K562 (cell line): ENCODE measurements around the gene ST6GALNAC6. TPM values are rescaled to one million over a fixed set of nuclear protein-coding genes. Genes with fewer than 3 reads are reported as not detected.

Experiments used
- BRCA1 ChIP-seq, 2 experiments: fragments of 450-650 bp in 1 of 2; sonication (generic) in 1 of 2; formaldehyde crosslinking in 1 of 2; IDR thresholded peaks; 2 replicates each; pipeline versions ENCODE4 v1.5.0 to v1.6.1; 2017 to 2020; ENCODE audit warnings: mild to moderate bottlenecking in 1 of 2, missing genetic modification reagents in 1 of 2
- DPF2 ChIP-seq: fragments of 450-650 bp; IDR thresholded peaks from 2 replicates; pipeline ENCODE4 v1.6.1; 2016
- GATAD2A ChIP-seq: fragments of 450-650 bp; IDR thresholded peaks from 2 replicates; pipeline ENCODE4 v1.6.1; 2017
- HDAC2 ChIP-seq: fragments of 450-650 bp; IDR thresholded peaks from 2 replicates; pipeline ENCODE4 v1.6.1; 2016; ENCODE audit warnings: mild to moderate bottlenecking
- MIER1 ChIP-seq: fragments of 450-650 bp; IDR thresholded peaks from 2 replicates; pipeline ENCODE4 v1.6.1; 2016; ENCODE audit warnings: antibody characterized with exemption, mild to moderate bottlenecking, low read depth
- NCOA6 ChIP-seq: fragments of 450-650 bp; IDR thresholded peaks from 2 replicates; pipeline ENCODE4 v1.6.1; 2017; ENCODE audit warnings: mild to moderate bottlenecking
- POLR3G ChIP-seq: IDR thresholded peaks from 2 replicates; pipeline ENCODE4 v1.6.1; 2011; ENCODE audit not compliant: insufficient read length, insufficient replicate concordance; ENCODE audit errors: extremely low read depth
- SIN3B ChIP-seq: fragments of 450-650 bp; IDR thresholded peaks from 2 replicates; pipeline ENCODE4 v1.6.1; 2017; ENCODE audit warnings: low read depth, mild to moderate bottlenecking, moderate library complexity
- SMARCA4 ChIP-seq: fragments of 450-650 bp; IDR thresholded peaks from 2 replicates; pipeline ENCODE4 v1.6.1; 2016
- SNRNP70 ChIP-seq: fragments of 200-400 bp; formaldehyde crosslinking; optimal IDR thresholded peaks from 2 replicates; pipeline ENCODE3; 2017; ENCODE audit warnings: low read depth, low read length
- THAP7 ChIP-seq: fragments of 250-450 bp; sonication (Bioruptor Pico); IDR thresholded peaks from 2 replicates; pipeline ENCODE4 v1.5.0; 2021
- ZBTB40 ChIP-seq, 2 experiments: fragments of 450-650 bp in 1 of 2; sonication (generic) in 1 of 2; formaldehyde crosslinking in 1 of 2; IDR thresholded peaks; 2 replicates each; pipeline versions ENCODE4 v1.7.1 to v1.9.0; 2016 to 2022; ENCODE audit warnings: inconsistent platforms in 1 of 2, mild to moderate bottlenecking in 1 of 2, missing genetic modification reagents in 1 of 2
- polyA plus RNA-seq, 8 experiments: library from polyadenylated mRNA; depleted of rRNA in 4 of 8; stranded (reverse) in 5 of 8; unstranded in 3 of 8; fragments of >200 nt; fragmentation: Nextera tagmentation in 2 of 8; fragmentation: Illumina TruSeq in 1 of 8; extraction: Ambion mirVana in 2 of 8; extraction: Trizol in 1 of 8; gene quantifications; 2 replicates each; pipeline versions ENCODE4 v1.2.1 to v1.2.3, GENCODE V29; 2011 to 2014; ENCODE audit warnings: inconsistent platforms in 1 of 8, missing spikeins in 1 of 8
- total RNA-seq, 7 experiments: library from RNA; depleted of rRNA in 6 of 7; stranded (reverse); fragments of >200 nt in 6 of 7; fragmentation: Illumina TruSeq in 2 of 7; extraction: Trizol in 2 of 7; gene quantifications; 2 replicates each; pipeline versions ENCODE4 v1.2.1 to v1.2.3, GENCODE V29; 2011 to 2021; ENCODE audit warnings: low replicate concordance in 1 of 7
- TF ChIP-seq, protein P1 (sequence below): sonication (generic); formaldehyde crosslinking; IDR thresholded peaks from 2 replicates; pipeline ENCODE4 v1.9.0; 2022; ENCODE audit warnings: mild to moderate bottlenecking, missing genetic modification reagents
- TF ChIP-seq, protein P2 (sequence below): conservative IDR thresholded peaks from 2 replicates; pipeline ENCODE4 v1.6.1; 2011; ENCODE audit warnings: low read depth, mild to moderate bottlenecking, low read length; ENCODE audit not compliant: control insufficient read depth
- TF ChIP-seq, protein P3 (sequence below): sonication (generic); formaldehyde crosslinking; IDR thresholded peaks from 2 replicates; pipeline ENCODE4 v1.8.1; 2023; ENCODE audit warnings: mild to moderate bottlenecking, missing genetic modification reagents

ST6GALNAC6 gene
- total and polyA plus RNA-seq, 9 of the 15 experiments (the other 6 are each of a cell fraction or from before 2014, with no cell fraction given), result 0.13 to 23.0 (median 14.5) TPM

DNA sequence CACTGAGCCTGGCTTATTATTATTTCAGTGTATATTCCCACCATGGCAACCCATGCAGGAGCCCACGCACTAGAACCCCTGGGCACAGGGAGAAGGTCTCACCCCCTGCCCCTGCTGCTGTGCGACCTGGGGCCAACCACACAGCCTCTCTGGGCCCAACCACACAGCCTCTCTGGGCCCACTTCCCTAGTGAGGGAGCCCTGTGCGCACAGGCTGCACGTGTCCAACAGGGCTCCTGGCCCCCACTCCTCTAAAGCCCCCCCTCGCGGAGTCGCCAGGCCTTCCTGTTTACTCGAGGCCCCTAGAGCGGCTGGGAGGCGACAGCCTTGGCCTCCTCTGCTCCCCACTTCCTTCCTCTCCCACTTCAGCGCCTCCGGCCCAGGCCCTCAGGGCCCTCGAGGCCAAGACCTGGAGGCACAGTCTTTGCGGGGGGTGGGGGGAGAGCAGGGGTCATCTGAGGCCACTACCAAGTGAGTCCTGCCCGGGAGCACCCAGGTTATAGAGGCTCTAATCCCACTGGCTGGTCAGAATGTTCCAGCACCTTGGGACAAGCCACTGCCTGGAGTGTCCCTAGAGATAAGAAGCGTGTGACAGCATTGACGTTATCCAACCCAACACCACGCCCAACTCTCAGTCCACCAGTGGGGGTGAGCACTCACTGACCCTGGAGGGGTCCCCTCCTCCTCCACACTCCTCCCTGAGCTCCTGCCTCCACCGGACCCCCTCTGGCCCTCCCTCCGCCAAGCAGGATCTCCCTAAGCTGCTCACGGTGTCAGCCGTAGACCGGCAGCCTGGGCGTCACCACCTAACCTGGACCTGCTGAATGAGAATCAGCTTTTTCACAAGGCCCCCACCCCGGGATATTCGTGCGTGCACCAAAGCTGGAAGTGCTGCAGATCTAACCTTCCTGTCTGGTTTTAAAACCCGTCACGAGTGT is 37.1 kb downstream of the ST6GALNAC6 start (continued):
- TF ChIP-seq THAP7 (CRISPR knock-in tag) (no peak), DPF2 (peak; percentile 91), MIER1 (no peak), NCOA6 (no peak), SNRNP70 (no peak), HDAC2 (peak; percentile 58; the same call in 1 of the 2 replicates), SIN3B (no peak), SMARCA4 (peak; percentile 85), ZBTB40 (IDR thresholded peaks at IDR 0.05) (peak; percentile 68), ZBTB40 (CRISPR knock-in tag; IDR thresholded peaks at IDR 0.05) (no peak), POLR3G (no peak), GATAD2A (peak; percentile 97), BRCA1 (IDR thresholded peaks at IDR 0.05) (no peak), BRCA1 (CRISPR knock-in tag; IDR thresholded peaks at IDR 0.05) (no peak)
- TF ChIP-seq, protein P1, sequence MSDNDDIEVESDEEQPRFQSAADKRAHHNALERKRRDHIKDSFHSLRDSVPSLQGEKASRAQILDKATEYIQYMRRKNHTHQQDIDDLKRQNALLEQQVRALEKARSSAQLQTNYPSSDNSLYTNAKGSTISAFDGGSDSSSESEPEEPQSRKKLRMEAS (CRISPR knock-in tag), result peak; percentile 98
- TF ChIP-seq, protein P2, sequence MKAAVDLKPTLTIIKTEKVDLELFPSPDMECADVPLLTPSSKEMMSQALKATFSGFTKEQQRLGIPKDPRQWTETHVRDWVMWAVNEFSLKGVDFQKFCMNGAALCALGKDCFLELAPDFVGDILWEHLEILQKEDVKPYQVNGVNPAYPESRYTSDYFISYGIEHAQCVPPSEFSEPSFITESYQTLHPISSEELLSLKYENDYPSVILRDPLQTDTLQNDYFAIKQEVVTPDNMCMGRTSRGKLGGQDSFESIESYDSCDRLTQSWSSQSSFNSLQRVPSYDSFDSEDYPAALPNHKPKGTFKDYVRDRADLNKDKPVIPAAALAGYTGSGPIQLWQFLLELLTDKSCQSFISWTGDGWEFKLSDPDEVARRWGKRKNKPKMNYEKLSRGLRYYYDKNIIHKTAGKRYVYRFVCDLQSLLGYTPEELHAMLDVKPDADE, result 0 out of 2 replicates have a peak, but pooled peaks have one; percentile 10
- TF ChIP-seq, protein P3, sequence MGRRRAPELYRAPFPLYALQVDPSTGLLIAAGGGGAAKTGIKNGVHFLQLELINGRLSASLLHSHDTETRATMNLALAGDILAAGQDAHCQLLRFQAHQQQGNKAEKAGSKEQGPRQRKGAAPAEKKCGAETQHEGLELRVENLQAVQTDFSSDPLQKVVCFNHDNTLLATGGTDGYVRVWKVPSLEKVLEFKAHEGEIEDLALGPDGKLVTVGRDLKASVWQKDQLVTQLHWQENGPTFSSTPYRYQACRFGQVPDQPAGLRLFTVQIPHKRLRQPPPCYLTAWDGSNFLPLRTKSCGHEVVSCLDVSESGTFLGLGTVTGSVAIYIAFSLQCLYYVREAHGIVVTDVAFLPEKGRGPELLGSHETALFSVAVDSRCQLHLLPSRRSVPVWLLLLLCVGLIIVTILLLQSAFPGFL (CRISPR knock-in tag), result no peak
